BLaER1 treated with 17β-estradiol and CSF1 and Interleukin-3, amounts not matched to agents 10 nM and 100 nM (cell line): Measurements from ENCODE around the gene MAFB.

Source experiments
- H3K27ac ChIP-seq, 11 experiments: shearing (Covaris generic); formaldehyde crosslinking; 2 replicates each; pipeline ENCODE4 v1.8.1; 2022
- H3K27me3 ChIP-seq, 11 experiments: shearing (Covaris generic); formaldehyde crosslinking; 2 replicates each; pipeline ENCODE4 v1.8.1; 2022
- H3K36me3 ChIP-seq, 11 experiments: shearing (Covaris generic); formaldehyde crosslinking; 2 replicates each; pipeline ENCODE4 v1.8.1; 2022
- H3K4me1 ChIP-seq, 10 experiments: shearing (Covaris generic); formaldehyde crosslinking; 2 replicates each; pipeline ENCODE4 v1.8.1; 2022
- H3K4me2 ChIP-seq, 11 experiments: shearing (Covaris generic); formaldehyde crosslinking; 2 replicates each; pipeline ENCODE4 v1.8.1; 2022
- H3K4me3 ChIP-seq, 10 experiments: shearing (Covaris generic); formaldehyde crosslinking; 2 replicates each; pipeline ENCODE4 v1.8.1; 2022
- H3K9ac ChIP-seq, 11 experiments: shearing (Covaris generic); formaldehyde crosslinking; 2 replicates each; pipeline ENCODE4 v1.8.1; 2022
- H3K9me3 ChIP-seq, 11 experiments: shearing (Covaris generic); formaldehyde crosslinking; replicated peaks in 1 of 11; 2 replicates each; pipeline ENCODE4 v1.8.1; 2022
- H4K20me1 ChIP-seq, 11 experiments: shearing (Covaris generic); formaldehyde crosslinking; 2 replicates each; pipeline ENCODE4 v1.8.1; 2022
- Cebpa-rat ChIP-seq, 11 experiments: shearing (Covaris generic); IDR thresholded peaks; 2 replicates each; pipeline ENCODE4 v1.8.1; 2022

The MAFB gene

DNA sequence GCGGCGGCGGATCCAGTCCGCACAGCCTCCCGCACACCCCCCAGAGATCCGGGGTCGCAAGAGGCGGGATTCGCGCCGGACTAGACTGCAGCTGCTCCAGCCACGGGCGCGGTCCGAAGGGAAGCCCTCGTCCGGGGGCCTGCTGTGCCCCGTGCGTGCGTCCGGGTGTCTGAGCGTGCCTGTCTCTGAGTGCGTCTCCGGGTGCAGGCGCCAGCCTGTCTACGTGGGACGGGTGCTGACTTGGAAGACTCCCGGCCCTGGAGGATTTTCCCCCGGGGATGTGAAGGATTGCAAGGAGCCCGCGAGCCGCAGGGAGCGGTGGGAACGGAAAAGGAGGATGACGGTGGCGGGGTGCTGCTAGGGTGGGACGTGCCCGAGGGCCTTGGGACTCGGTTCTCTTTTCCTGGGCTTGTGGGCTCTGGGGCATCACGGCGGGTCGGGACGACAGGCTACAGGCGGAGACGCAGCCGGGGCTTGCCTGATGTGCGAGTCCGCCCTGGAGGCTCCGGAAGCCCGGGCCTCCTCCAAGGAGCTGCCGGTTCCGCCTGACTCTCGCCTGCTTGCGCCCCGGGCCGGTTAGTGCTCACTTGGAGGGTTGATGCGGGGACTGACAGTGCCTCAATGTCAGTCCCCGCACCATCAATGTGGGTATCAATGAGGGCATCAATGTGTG lies 5.7 kb downstream of the MAFB start:
- Histone ChIP-seq H3K4me1 (peaks cover 8 to 65% (median 20%) of the 10 kb centered on the region in 10 experiments), H3K4me3 (peak overlapping the region in 4 of 10 experiments; percentile 17 to 97 (median 54); a peak in 4 of 20 replicates), H3K4me2 (peak overlapping the region in 3 of 11 experiments; percentile 80 to 94 (median 91); a peak in 6 of 22 replicates), H3K9me3 (peaks cover 0 to 39% (median 0%) of the 10 kb centered on the region in 11 experiments; a peak in 11 of 22 replicates), H4K20me1 (peaks cover 27 to 71% (median 51%) of the 10 kb centered on the region in 11 experiments), H3K27ac (peak overlapping the region in 3 of 11 experiments; percentile 62 to 100 (median 99); a peak in 6 of 22 replicates), H3K27me3 (peaks cover 0 to 80% (median 77%) of the 10 kb centered on the region in 11 experiments; a peak in 18 of 22 replicates), H3K36me3 (peaks cover 0 to 51% (median 0%) of the 10 kb centered on the region in 11 experiments; a peak in 9 of 22 replicates), H3K9ac (peak overlapping the region in 3 of 11 experiments; percentile 98 to 99 (median 99); a peak in 5 of 22 replicates)
- TF ChIP-seq Cebpa-rat (IDR thresholded peaks at IDR 0.05) = no peak

DNA sequence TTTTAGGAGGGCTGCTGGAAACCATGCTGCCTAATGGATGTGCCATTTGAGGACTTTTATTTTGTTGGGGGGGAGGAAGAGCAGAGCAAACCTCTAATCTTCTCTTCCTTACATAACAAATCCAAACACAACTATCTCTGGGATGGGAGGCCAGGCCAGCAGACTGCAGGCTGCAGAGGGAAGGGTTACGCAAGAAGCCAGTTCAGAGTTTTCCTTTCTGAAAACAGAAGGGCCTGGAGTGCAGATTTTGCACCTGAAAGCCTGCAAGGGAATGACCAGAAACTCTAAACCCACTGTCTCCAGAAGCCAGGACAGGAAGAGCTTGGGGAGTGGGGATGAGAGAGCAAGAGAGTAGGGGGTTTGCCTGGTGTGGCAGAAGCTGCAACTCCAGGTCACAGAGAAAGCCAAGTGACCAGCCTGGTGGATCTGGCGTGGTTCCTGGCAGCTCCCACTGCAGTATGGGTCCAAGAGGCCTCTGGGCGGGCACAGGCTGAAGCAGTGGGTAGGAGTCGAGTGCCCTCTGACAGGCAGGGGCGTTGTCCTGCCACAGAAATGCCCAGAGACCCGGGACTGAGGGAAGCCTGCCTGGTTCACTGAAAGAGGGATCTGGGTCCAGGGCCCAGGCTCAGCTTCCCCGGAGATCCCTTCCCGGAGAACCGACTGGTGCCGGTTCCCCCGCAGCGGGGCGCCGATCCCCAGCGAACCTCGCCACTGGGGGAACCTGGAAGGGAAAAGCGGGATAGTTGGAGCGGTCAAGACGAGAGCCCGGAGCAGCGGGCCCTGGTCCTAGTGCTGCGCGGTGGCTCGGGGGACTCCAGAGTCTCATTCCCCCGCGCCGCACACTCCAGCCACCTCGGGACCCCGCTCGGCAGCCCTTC lies 6.7 kb downstream of the MAFB start:
- peak overlapping the region in 4 of 11 experiments; percentile 17 to 94 (median 86); a peak in 7 of 22 replicates for H3K4me2 ChIP-seq
- H3K4me3 ChIP-seq = 0 out of 20 replicates have a peak overlapping the region, but pooled peaks of 1 of the 10 experiments have one; percentile 85
- peak overlapping the region in 3 of 11 experiments; percentile 34 to 99 (median 99); a peak in 5 of 22 replicates for H3K9ac ChIP-seq
- peaks cover 0 to 70% (median 67%) of the 10 kb centered on the region in 11 experiments; a peak in 18 of 22 replicates for H3K27me3 ChIP-seq
- H4K20me1 ChIP-seq = peaks cover 16 to 61% (median 41%) of the 10 kb centered on the region in 11 experiments
- H3K9me3 ChIP-seq = peaks cover 0 to 28% (median 0%) of the 10 kb centered on the region in 11 experiments; a peak in 9 of 22 replicates
- TF ChIP-seq Cebpa-rat (IDR thresholded peaks at IDR 0.05) = peak in 6 of 11 experiments; percentile 26 to 64 (median 45); a peak in 6 of 22 replicates
- H3K36me3 ChIP-seq = peaks cover 0 to 41% (median 0%) of the 10 kb centered on the region in 11 experiments; a peak in 9 of 22 replicates
- H3K4me1 ChIP-seq = peaks cover 0 to 71% (median 11%) of the 10 kb centered on the region in 10 experiments; a peak in 15 of 20 replicates
- peak overlapping the region in 3 of 11 experiments; percentile 62 to 100 (median 99); a peak in 6 of 22 replicates for H3K27ac ChIP-seq

DNA sequence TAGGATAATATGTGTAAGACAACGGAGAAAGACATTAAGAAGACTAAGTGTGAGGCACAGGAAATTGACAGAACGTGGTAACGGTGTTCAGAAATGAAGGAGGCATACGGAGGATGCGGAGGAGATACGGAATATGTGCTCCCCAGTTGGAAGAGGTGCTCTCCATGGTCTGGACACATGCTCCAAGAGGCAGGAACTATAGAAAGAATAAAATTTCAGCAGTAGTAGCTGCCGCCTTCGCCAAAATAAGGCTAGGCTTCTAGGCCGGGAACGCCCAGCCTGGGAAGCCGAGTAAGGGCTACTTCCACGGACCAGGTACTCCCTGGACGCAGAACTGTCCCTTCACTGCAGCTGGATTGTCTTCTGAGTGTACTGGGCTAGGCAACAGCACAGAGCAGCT lies 7.4 kb downstream of the MAFB start:
- no peak for TF ChIP-seq Cebpa-rat (IDR thresholded peaks at IDR 0.05)
- Histone ChIP-seq H3K9me3 (peaks cover 0 to 22% (median 0%) of the 10 kb centered on the region in 11 experiments; a peak in 8 of 22 replicates), H3K4me2 (peak overlapping the region in 3 of 11 experiments; percentile 80 to 94 (median 91); a peak in 6 of 22 replicates), H3K27me3 (peaks cover 0 to 63% (median 60%) of the 10 kb centered on the region in 11 experiments; a peak in 18 of 22 replicates), H4K20me1 (peaks cover 10 to 54% (median 35%) of the 10 kb centered on the region in 11 experiments; a peak in 20 of 22 replicates), H3K4me1 (peaks cover 0 to 77% (median 9%) of the 10 kb centered on the region in 10 experiments; a peak in 9 of 20 replicates), H3K36me3 (peaks cover 0 to 34% (median 0%) of the 10 kb centered on the region in 11 experiments; a peak in 9 of 22 replicates), H3K27ac (peak overlapping the region in 3 of 11 experiments; percentile 62 to 100 (median 99); a peak in 4 of 22 replicates), H3K9ac (0 out of 22 replicates have a peak overlapping the region, but pooled peaks of 1 of the 11 experiments have one; percentile 6), H3K4me3 (no peak overlapping the region)

DNA sequence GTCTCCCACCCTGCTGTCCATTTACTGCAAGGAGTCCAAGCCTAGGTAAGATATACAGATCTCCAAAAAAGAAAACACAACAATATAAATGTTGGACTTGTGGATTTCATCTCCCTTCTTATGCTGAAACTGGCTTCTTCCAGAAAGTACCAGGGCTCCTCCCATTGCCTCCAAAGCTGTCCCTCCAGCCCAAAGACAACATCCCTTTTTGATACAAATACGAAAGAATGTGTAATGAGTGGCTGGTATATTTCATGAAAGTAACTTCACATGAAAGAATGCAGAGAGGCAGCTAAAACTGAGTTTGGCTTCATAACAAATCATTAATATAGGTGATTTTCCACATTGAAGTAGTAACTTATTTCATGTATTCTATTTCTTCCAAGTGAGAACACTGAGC lies 7.9 kb downstream of the MAFB start:
- H3K4me2 ChIP-seq = peak overlapping the region in 5 of 11 experiments; percentile 27 to 94 (median 80); a peak in 9 of 22 replicates
- peaks cover 0 to 29% (median 0%) of the 10 kb centered on the region in 11 experiments; a peak in 9 of 22 replicates for H3K36me3 ChIP-seq
- peak overlapping the region in 2 of 11 experiments; percentile 5 to 13; a peak in 2 of 22 replicates for H3K9ac ChIP-seq
- peaks cover 0 to 82% (median 9%) of the 10 kb centered on the region in 10 experiments; a peak in 9 of 20 replicates for H3K4me1 ChIP-seq
- peaks cover 5 to 49% (median 29%) of the 10 kb centered on the region in 11 experiments; a peak in 19 of 22 replicates for H4K20me1 ChIP-seq
- H3K27me3 ChIP-seq = peaks cover 0 to 58% (median 55%) of the 10 kb centered on the region in 11 experiments; a peak in 18 of 22 replicates
- peaks cover 0 to 17% (median 0%) of the 10 kb centered on the region in 11 experiments; a peak in 5 of 22 replicates for H3K9me3 ChIP-seq
- no peak overlapping the region; a peak in 1 of 20 replicates for H3K4me3 ChIP-seq
- H3K27ac ChIP-seq = peak overlapping the region in 4 of 11 experiments; percentile 30 to 99 (median 50); a peak in 7 of 22 replicates
- no peak for TF ChIP-seq Cebpa-rat (IDR thresholded peaks at IDR 0.05)

DNA sequence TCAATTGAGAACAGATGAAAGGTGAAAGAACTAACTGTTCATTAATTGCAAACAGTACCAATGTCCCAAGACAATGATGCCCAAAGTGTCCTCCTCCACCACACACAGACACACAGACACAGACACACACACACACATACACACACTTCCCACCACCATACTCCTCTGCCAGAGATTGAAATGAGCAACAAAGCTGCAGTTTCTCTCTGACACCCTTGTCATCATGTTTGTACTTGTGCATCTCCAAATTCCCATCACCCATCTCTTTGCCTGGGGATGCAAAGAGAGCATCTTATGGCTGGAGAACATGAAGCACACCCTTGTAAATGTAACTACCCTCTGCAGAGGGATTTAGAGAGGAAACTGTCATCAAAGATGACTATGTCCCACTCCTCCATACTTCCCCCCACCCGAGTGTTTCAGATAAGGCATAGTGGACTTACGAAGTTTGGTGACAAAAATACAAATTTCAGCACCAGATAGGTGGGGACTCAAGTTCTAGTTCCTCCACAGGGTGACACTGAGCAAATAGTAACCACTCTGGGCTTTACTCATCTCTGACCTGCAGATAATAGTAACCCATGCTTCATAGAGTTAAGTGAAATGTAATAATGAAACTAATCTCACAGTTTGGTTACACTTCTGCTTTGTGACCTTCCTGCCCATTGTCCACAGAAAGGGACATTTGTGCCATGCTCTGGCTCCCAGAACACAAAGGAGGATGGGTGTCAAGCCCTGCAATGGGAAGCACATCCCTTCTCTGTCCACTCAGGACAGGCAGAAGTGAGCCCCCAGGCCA lies 8.7 kb downstream of the MAFB start:
- H3K27me3 ChIP-seq = peaks cover 0 to 50% (median 47%) of the 10 kb centered on the region in 11 experiments; a peak in 18 of 22 replicates

DNA sequence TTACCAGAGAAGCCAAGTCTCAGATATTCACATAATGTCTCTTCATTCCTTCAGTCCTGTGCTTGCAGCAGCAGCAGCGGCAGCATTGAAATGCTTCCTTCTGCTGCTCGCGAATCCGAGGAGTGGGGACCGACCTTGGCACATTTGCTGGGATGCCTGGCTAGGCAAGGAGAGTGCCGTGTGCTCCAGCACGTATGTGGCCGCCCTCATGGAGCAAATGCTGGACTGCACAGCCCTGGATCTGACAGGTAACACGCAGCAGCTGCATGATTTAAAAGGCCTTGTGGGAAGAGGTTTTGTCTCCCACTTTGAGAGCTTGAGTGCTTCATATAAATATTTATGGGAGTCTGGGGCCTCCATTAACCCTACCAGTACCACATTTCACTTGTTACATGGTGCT lies 9.9 kb downstream of the MAFB start:
- no peak for TF ChIP-seq Cebpa-rat (IDR thresholded peaks at IDR 0.05)
- no peak overlapping the region for H3K27ac ChIP-seq
- H3K9ac ChIP-seq = no peak overlapping the region
- H3K4me1 ChIP-seq = peaks cover 0 to 92% (median 10%) of the 10 kb centered on the region in 10 experiments; a peak in 9 of 20 replicates
- H3K4me3 ChIP-seq = no peak overlapping the region
- H3K36me3 ChIP-seq = peaks cover 0 to 9% (median 0%) of the 10 kb centered on the region in 11 experiments; a peak in 3 of 22 replicates
- peaks cover 0 to 10% (median 0%) of the 10 kb centered on the region in 11 experiments; a peak in 2 of 22 replicates for H3K9me3 ChIP-seq
- H3K27me3 ChIP-seq = peaks cover 0 to 38% (median 35%) of the 10 kb centered on the region in 11 experiments; a peak in 18 of 22 replicates
- peaks cover 0 to 29% (median 14%) of the 10 kb centered on the region in 11 experiments; a peak in 15 of 22 replicates for H4K20me1 ChIP-seq
- H3K4me2 ChIP-seq = peak overlapping the region in 2 of 11 experiments; percentile 91 to 94; a peak in 1 of 22 replicates

More for the DNA sequence above, 8.7 kb downstream of the MAFB start:
- H4K20me1 ChIP-seq = peaks cover 0 to 41% (median 24%) of the 10 kb centered on the region in 11 experiments; a peak in 19 of 22 replicates
- peaks cover 0 to 90% (median 10%) of the 10 kb centered on the region in 10 experiments; a peak in 9 of 20 replicates for H3K4me1 ChIP-seq
- H3K36me3 ChIP-seq = peaks cover 0 to 21% (median 0%) of the 10 kb centered on the region in 11 experiments; a peak in 9 of 22 replicates
- H3K9ac ChIP-seq = peak overlapping the region in 2 of 11 experiments; percentile 5 to 13; a peak in 2 of 22 replicates
- no peak overlapping the region; a peak in 1 of 20 replicates for H3K4me3 ChIP-seq
- peak overlapping the region in 5 of 11 experiments; percentile 27 to 94 (median 80); a peak in 9 of 22 replicates for H3K4me2 ChIP-seq
- H3K9me3 ChIP-seq = peaks cover 0 to 11% (median 0%) of the 10 kb centered on the region in 11 experiments; a peak in 4 of 22 replicates
- TF ChIP-seq Cebpa-rat (IDR thresholded peaks at IDR 0.05) = no peak
- H3K27ac ChIP-seq = peak overlapping the region in 4 of 11 experiments; percentile 30 to 99 (median 50); a peak in 7 of 22 replicates
